ENCODE results near the gene ENPP3. TPM values are rescaled to one million over a fixed set of nuclear protein-coding genes. Genes with fewer than 3 reads are reported as not detected.
A peak's percentile ranks its signal among the peaks of the same experiment; 100 is the strongest.

ENPP3 gene
- 1 to 10 TPM in 1 of 2 experiments, under 1 TPM in 1; 0.93 to 1.4 TPM for total RNA-seq

DNA sequence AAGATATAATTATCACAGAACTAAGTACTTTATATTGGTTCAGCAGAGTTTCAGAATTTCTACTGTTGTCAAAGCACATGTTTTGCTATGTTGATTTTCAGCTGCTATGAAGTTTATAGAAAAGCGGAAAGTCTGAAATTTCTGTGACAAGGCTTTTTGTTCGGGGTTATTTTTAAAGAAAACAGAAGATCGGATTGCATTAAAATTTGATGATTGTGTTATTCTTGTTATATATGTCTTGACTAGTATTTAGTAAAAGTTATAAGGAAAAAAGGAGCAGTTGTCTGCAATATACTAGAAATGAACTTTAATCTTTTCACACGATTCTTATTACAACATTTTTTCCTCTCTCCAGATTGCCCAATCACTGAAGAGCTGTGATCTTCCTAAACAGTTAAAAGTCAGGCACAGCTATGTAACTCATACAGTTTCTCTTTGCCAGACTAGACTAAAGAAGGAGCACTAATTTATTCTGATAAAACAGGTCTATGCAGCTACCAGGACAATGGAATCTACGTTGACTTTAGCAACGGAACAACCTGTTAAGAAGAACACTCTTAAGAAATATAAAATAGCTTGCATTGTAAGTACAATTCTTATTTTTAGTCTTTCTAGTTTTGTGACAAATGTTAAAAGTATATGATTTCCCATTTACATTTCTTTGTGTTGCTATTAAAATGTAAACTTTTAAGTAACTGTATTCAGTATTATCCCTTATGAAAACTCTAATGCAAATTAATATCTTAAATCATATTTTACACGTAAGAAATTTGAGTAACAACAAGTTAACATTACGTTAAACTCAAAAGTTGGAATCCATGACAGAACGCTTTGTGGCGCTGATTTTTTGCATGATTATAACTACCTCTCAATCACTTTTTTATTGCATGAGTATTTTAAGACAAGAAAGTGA, at the start of gene ENPP3:
Gene ENPP3 (plus strand): TSS at position 423 of the 913 bp plus-strand sequence. CDS start 83 bp downstream, at position 506.
- ATAC-seq: no peak
- H3K27ac Mint-ChIP-seq: no peak within 1 kb of the TSS

DNA sequence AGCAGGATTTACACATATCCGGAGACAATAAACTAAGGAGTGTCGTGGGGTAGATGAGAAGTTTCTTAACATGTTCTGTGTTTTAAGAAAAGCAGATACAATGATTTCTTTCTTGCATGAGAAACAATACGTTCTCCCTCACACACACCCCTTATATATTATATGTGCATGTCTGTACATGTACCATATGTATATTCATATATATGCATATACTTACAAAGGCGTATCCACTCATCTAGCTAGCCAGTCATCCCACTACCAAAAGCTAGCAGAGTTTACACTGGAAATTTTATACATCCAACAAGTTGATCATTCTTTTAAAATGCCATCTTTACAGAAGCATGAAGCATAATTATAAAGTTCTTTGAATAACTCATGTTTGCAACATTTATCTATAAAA, 49.2 kb upstream of the ENPP3 start:
- DNase-seq (no peak), ATAC-seq (no peak)
- no peak overlapping the region for H3K4me3 Mint-ChIP-seq
- peaks cover 3% of the 10 kb centered on the region for H3K4me1 Mint-ChIP-seq
- no peaks in the 10 kb centered on the region for H3K9me3 Mint-ChIP-seq (ENCODE audit: low read depth)
- CTCF ChIA-PET: no interaction called here
- H3K36me3 Mint-ChIP-seq: peaks cover 43% of the 10 kb centered on the region
- no peak overlapping the region for H3K27ac Mint-ChIP-seq
- H3K27me3 Mint-ChIP-seq: no peaks in the 10 kb centered on the region

More for the DNA sequence above, at the start of gene ENPP3:
- no peak for DNase-seq
- Mint-ChIP-seq H3K27me3 (no peaks in the 10 kb centered on the region), H3K4me1 (peaks cover 4% of the 10 kb centered on the region), H3K36me3 (peaks cover 4% of the 10 kb centered on the region), H3K4me3 (no peak within 1 kb of the TSS), H3K9me3 (ENCODE audit: low read depth) (no peaks in the 10 kb centered on the region)
- CTCF ChIA-PET: interaction anchor here (1.3 kb wide), 1 partner anchor 9 kb away, joined by 8 read pairs; the partner anchor contains the start of gene MED23

DNA sequence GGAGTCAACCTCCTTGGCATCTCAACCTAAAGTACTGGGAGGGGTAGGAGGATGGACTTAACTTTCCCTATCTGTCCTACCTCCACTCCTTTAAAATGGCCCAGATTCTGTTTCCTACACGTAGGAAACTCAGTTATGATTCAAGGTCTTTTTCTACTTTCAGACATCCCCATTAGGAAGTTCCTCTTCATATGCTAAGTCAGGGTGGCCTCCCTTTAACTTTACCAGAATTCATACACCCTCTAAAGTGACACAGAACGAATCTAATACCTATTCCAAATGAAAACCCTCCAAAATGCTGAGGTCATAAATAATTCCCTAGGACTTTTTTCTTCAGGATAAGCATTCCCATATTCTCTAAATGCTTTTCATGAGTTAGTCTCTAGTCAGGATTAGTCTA, 48.5 kb upstream of the ENPP3 start:
- Mint-ChIP-seq H3K27me3 (no peaks in the 10 kb centered on the region), H3K4me1 (peaks cover 3% of the 10 kb centered on the region), H3K4me3 (no peak overlapping the region), H3K27ac (no peak overlapping the region), H3K9me3 (ENCODE audit: low read depth) (no peaks in the 10 kb centered on the region), H3K36me3 (peaks cover 46% of the 10 kb centered on the region)
- no peak for ATAC-seq
- CTCF ChIA-PET: no interaction called here
- DNase-seq: no peak

- Mint-ChIP-seq H3K4me1 (peaks cover 3% of the 10 kb centered on the region), H3K27ac (no peak overlapping the region), H3K9me3 (ENCODE audit: low read depth) (no peaks in the 10 kb centered on the region), H3K36me3 (peaks cover 53% of the 10 kb centered on the region), H3K27me3 (no peaks in the 10 kb centered on the region), H3K4me3 (no peak overlapping the region)
- CTCF ChIA-PET: no interaction called here
- no peak for ATAC-seq
- no peak for DNase-seq
Measured at GRCh38 chr6:131592935-131593334, 44.2 kb upstream of the ENPP3 start.

DNA sequence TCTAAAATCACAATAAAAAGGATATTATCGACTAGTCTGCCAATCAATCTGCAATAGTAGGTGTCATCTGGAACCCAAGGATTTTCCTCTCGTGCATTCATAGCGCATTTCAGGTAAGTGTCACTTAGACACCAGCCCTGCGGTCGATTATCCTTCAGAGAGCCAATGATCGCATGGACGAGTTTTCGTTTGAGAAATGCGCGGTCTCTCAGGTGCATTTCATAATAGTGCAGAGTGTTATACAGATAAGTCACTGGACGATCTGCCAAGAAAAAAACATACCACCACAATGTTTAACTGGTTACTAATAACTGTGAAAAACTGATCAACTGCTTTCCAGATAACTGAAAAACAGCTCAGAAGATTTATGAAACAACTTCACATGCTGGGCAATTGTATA, 43.0 kb upstream of the ENPP3 start:
- Mint-ChIP-seq H3K9me3 (ENCODE audit: low read depth) (no peaks in the 10 kb centered on the region), H3K27ac (no peak overlapping the region), H3K36me3 (peaks cover 57% of the 10 kb centered on the region), H3K4me1 (peaks cover 3% of the 10 kb centered on the region), H3K4me3 (no peak overlapping the region), H3K27me3 (no peaks in the 10 kb centered on the region)
- no peak for ATAC-seq
- CTCF ChIA-PET: no interaction called here
- no peak for DNase-seq

- CTCF ChIA-PET: interaction anchor here (3.5 kb wide), 1 partner anchor 30 kb away, joined by 16 read pairs; the partner anchor contains the start of gene MED23
- H3K4me1 Mint-ChIP-seq: no peaks in the 10 kb centered on the region
- no peak overlapping the region for H3K4me3 Mint-ChIP-seq
- peaks cover 57% of the 10 kb centered on the region for H3K36me3 Mint-ChIP-seq
- DNase-seq (no peak), ATAC-seq (no peak)
- no peak overlapping the region for H3K27ac Mint-ChIP-seq
- H3K27me3 Mint-ChIP-seq: no peaks in the 10 kb centered on the region
- no peaks in the 10 kb centered on the region for H3K9me3 Mint-ChIP-seq (ENCODE audit: low read depth)
Measured at GRCh38 chr6:131597446-131597845, 39.7 kb upstream of the ENPP3 start.

DNA sequence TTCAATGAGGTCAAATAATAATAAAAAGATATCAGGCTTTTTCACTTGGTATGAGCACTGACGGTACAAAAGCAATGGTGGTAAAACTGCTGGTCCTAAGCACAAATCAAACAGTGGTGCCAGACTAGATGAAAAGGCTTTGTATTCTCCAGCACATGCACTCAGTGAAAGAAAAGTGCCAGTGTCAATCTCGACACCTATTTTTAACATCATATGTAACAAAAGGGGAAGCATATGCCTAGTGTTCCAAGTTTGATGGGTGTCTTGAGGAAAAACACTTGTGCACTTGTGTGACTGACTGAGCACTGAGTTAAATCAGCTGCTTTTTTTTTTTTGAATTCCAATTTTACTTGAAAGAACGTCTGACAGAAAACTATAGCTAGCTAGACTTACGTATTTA, 36.4 kb upstream of the ENPP3 start:
- H3K27me3 Mint-ChIP-seq: no peaks in the 10 kb centered on the region
- DNase-seq: no peak
- CTCF ChIA-PET: interaction anchor here (2.1 kb wide), 1 partner anchor 28 kb away, joined by 6 read pairs; the partner anchor contains the start of gene MED23
- no peak for ATAC-seq
- no peaks in the 10 kb centered on the region for H3K9me3 Mint-ChIP-seq (ENCODE audit: low read depth)
- H3K27ac Mint-ChIP-seq: no peak overlapping the region
- no peak overlapping the region for H3K4me3 Mint-ChIP-seq
- H3K4me1 Mint-ChIP-seq: no peaks in the 10 kb centered on the region
- H3K36me3 Mint-ChIP-seq: peaks cover 50% of the 10 kb centered on the region

GRCh38 chr6:131602781-131603312, 34.3 kb upstream of the ENPP3 start:
- Mint-ChIP-seq H3K27me3 (no peaks in the 10 kb centered on the region), H3K36me3 (peaks cover 49% of the 10 kb centered on the region), H3K9me3 (ENCODE audit: low read depth) (no peaks in the 10 kb centered on the region), H3K4me3 (no peak overlapping the region), H3K27ac (no peak overlapping the region), H3K4me1 (no peaks in the 10 kb centered on the region)
- ATAC-seq: no peak
- CTCF ChIA-PET: no interaction called here
- DNase-seq: no peak

GRCh38 chr6:131613296-131613925, 23.7 kb upstream of the ENPP3 start:
- DNase-seq: no peak
- H3K4me1 Mint-ChIP-seq: peaks cover 5% of the 10 kb centered on the region
- CTCF ChIA-PET: interaction anchor here (1.4 to 2.3 kb wide), 2 partner anchors 14 to 15 kb away, joined by 7 to 9 read pairs; partner anchors contain the start of gene MED23
- no peaks in the 10 kb centered on the region for H3K27me3 Mint-ChIP-seq
- no peak overlapping the region for H3K27ac Mint-ChIP-seq
- peaks cover 37% of the 10 kb centered on the region for H3K36me3 Mint-ChIP-seq
- H3K4me3 Mint-ChIP-seq: no peak overlapping the region
- H3K9me3 Mint-ChIP-seq (ENCODE audit: low read depth): no peaks in the 10 kb centered on the region
- ATAC-seq: no peak

DNA sequence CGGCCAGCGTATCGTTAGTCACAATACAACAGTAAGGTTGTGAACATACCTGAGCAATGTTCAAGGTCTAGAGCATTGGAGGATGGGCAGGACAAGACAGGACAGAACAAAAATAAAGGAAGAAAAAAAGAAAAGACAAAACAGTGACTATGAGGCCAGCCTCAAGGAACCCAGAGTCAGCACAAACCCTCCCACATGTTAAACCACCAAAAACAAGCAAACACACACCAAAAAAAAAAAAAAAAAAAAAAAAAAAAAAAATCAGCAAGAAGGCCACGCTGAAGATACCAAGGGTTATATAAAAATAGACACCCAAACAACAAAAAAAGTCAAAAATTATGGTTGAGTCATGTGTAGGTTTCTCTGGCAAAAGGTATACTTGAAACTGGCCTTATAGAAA, 21.8 kb upstream of the ENPP3 start:
- H3K36me3 Mint-ChIP-seq: peaks cover 36% of the 10 kb centered on the region
- H3K27ac Mint-ChIP-seq: no peak overlapping the region

DNA sequence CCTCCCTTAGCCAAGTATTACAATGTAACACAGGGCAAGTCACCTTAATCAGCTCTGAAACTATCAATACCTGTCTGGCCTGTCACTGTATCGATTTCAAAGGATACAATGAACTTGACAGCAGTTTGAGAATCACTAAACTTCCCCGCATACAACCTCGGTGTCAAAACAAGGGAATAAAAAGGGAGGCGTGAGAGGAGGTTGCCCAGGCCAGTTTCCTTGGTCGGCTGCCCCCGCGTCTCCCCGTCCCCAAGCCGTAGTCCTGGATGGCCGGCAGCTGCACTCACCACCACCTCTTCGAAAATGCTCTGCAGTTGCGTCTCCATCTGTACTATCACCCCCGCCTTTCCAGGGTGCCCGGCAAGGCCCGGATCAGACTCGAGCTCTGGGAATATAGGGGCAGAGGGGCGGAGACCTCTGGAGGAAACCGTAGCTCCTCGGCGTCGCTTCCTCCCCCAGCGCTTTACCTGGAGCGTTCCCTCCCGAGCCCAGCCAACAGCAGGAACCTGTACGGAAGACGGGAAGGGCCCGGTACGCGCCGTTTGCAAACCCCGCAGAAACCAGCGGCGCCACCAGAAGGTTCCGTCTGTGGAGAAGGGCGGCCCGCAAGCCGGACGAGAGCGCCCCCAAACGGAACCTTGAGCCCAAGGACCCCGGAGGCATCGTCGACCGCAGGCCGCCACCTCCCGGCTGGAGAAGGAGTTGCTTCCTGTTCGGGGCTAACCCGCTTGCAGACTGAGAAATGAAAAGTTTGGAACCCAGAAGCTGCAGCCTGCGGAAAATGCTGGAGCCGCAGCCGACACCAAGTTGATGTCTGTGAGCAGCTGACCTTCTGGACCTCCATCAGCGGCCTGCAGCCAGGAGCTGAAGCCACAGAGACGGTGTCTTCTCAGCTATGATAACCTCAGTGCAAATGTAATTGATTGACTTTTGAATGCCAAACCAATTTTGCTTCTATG, 9.1 kb upstream of the ENPP3 start, which contains the start of gene MED23:
Gene MED23 (minus strand): TSS at position 519 of the 959 bp plus-strand sequence. CDS start 193 bp downstream, at position 326.
- Mint-ChIP-seq H3K27ac (peak within 1 kb of the TSS; percentile 92), H3K4me3 (peak within 1 kb of the TSS; percentile 84), H3K4me1 (peaks cover 21% of the 10 kb centered on the region), H3K27me3 (no peaks in the 10 kb centered on the region), H3K9me3 (ENCODE audit: low read depth) (no peaks in the 10 kb centered on the region), H3K36me3 (peaks cover 16% of the 10 kb centered on the region)
- ATAC-seq (peak; percentile 91), DNase-seq (peak; percentile 94)
- CTCF ChIA-PET: interaction anchor here (0.6 to 3.1 kb wide), 31 partner anchors 9 to 1922 kb away, joined by 3 to 18 read pairs (median 4); partner anchors contain the start of gene ENPP3

More for the DNA sequence above, 21.8 kb upstream of the ENPP3 start:
- DNase-seq (no peak), ATAC-seq (no peak)
- Mint-ChIP-seq H3K4me1 (peaks cover 5% of the 10 kb centered on the region), H3K27me3 (no peaks in the 10 kb centered on the region), H3K4me3 (no peak overlapping the region), H3K9me3 (ENCODE audit: low read depth) (no peaks in the 10 kb centered on the region)
- CTCF ChIA-PET: no interaction called here

GRCh38 chr6:131628726-131629125, 8.4 kb upstream of the ENPP3 start:
- CTCF ChIA-PET: interaction anchor here (0.6 to 3.1 kb wide), 28 partner anchors 8 to 744 kb away, joined by 3 to 18 read pairs (median 4); partner anchors contain the start of gene ENPP3
- ATAC-seq (no peak), DNase-seq (no peak)
- H3K4me1 Mint-ChIP-seq: peaks cover 21% of the 10 kb centered on the region
- H3K9me3 Mint-ChIP-seq (ENCODE audit: low read depth): no peaks in the 10 kb centered on the region
- H3K27me3 Mint-ChIP-seq: no peaks in the 10 kb centered on the region
- H3K27ac Mint-ChIP-seq: peak overlapping the region; percentile 92
- H3K4me3 Mint-ChIP-seq: peak overlapping the region; percentile 84
- H3K36me3 Mint-ChIP-seq: peaks cover 9% of the 10 kb centered on the region
